ENCODE measurements around the gene GNAT1. TPM values are rescaled to one million over a fixed set of nuclear protein-coding genes. Genes with fewer than 3 reads are reported as not detected.
"Not testable (repeated sequence)": the region's sequence is repeated elsewhere in the genome, so short reads cannot be mapped to it uniquely, and the experiment has no call there.

GNAT1 gene
- total RNA-seq, 1 donor from 2014 or later: not detected

DNA sequence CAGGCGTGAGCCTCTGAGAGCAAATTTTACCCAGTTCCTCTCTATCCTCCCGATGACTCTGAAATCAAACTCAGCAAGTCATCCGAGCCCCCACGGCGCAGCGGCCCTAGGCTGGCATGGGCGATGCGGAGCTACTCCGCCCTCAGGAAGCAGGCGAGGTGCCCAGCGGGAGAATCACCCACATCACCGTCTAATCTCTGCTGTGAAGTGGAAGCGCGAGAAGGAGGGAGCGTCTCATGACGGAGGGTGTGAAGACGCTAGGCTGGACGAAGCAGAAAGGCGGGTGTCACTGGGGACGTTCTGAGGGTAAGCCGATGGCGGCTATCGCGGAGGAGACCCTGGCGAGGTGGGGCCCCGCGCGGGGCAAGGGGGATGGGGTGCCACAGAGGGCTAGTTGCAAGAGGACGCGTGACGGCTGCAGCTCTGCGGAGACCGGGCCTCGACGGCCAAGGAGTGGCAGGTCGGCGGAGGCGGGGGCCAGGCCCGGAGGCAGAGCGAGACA, 35.5 kb downstream of the GNAT1 start:
- ATAC-seq (ENCODE audit: low read depth) (peak; percentile 20), DNase-seq (peak; percentile 54)
- H3K4me3 Mint-ChIP-seq: peak overlapping the region; percentile 94
- ChIA-PET CTCF (interaction anchor here (0.7 to 8.1 kb wide), 10 partner anchors 13 to 71 kb away, joined by 3 to 104 read pairs (median 5); partner anchors contain the start of genes GNAI2 and GNAT1), POLR2A (interaction anchor here (0.7 to 6.3 kb wide), 11 partner anchors 10 to 1748 kb away, joined by 3 to 66 read pairs (median 6); partner anchors contain the start of genes ABHD14A, GNAI2, HEMK1 and IFRD2)
- H3K27ac Mint-ChIP-seq: peak overlapping the region; percentile 88
- TF ChIP-seq, protein P1, sequence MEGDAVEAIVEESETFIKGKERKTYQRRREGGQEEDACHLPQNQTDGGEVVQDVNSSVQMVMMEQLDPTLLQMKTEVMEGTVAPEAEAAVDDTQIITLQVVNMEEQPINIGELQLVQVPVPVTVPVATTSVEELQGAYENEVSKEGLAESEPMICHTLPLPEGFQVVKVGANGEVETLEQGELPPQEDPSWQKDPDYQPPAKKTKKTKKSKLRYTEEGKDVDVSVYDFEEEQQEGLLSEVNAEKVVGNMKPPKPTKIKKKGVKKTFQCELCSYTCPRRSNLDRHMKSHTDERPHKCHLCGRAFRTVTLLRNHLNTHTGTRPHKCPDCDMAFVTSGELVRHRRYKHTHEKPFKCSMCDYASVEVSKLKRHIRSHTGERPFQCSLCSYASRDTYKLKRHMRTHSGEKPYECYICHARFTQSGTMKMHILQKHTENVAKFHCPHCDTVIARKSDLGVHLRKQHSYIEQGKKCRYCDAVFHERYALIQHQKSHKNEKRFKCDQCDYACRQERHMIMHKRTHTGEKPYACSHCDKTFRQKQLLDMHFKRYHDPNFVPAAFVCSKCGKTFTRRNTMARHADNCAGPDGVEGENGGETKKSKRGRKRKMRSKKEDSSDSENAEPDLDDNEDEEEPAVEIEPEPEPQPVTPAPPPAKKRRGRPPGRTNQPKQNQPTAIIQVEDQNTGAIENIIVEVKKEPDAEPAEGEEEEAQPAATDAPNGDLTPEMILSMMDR (IDR thresholded peaks at IDR 0.05): no peak
- no peaks in the 10 kb centered on the region for H3K36me3 Mint-ChIP-seq (ENCODE audit: low read depth)
- intact Hi-C loops (cut with micrococcal nuclease): loop anchor here (1.0 to 10.0 kb wide), 11 partner anchors 11 to 524 kb away; partner anchors contain the start of genes CISH, HYAL3, IFRD2 and MAPKAPK3
- no peaks in the 10 kb centered on the region for H3K9me3 Mint-ChIP-seq
- peaks cover 40% of the 10 kb centered on the region for H3K4me1 Mint-ChIP-seq
- peaks cover 5% of the 10 kb centered on the region for H3K27me3 Mint-ChIP-seq

DNA sequence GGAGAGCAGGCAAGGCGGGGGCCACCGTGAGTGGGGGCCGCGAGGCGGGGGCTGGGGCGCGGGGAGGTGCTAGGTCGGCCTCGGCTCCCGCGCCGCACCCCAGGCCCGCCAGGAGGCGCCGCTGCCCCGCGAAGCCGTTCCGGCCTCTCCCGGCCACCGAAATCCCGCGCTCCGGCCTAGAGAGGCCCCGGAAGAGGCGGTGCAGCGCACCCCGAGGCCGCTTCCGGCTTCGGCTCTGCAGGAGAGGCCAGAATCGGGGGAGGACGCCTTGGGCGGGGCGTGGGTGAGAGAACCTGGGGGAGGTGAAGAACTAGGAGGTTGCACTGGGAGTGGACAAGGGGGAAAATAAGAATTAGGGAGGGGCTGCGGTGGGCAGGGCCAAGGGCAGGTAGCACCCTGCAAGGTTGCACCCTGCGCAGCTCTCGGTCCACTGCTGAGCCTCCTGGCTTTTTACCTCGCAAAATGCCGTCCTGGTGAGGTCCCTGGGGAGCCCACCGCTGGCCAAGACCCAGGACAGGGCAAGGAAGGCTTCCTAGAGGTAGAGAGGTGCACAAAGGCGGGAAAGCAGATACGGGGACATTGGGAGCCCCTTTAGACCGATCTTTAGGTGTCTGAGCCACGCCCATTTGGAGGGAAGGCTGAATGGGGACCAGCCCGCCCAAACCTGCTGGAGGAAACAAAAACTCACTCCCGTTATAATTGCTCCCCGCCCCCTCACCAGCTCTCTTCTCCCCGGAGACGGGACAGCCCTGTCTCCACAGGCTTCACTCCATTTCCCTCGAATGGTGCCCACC, 36.2 kb downstream of the GNAT1 start:
- ATAC-seq (ENCODE audit: low read depth) (peak; percentile 81), DNase-seq (peak; percentile 93)
- Mint-ChIP-seq H3K27me3 (peaks cover 5% of the 10 kb centered on the region), H3K4me3 (peak overlapping the region; percentile 94), H3K27ac (peak overlapping the region; percentile 88), H3K36me3 (ENCODE audit: low read depth) (no peaks in the 10 kb centered on the region), H3K9me3 (no peaks in the 10 kb centered on the region), H3K4me1 (peaks cover 40% of the 10 kb centered on the region)
- TF ChIP-seq, protein P1 (IDR thresholded peaks at IDR 0.05): peak; percentile 92
- CTCF ChIA-PET: interaction anchor here (1.2 to 8.1 kb wide), 6 partner anchors 13 to 37 kb away, joined by 3 to 104 read pairs (median 42); partner anchors contain the start of genes GNAI2 and GNAT1
- intact Hi-C loops (cut with micrococcal nuclease): loop anchor here (1.0 to 10.0 kb wide), 8 partner anchors 11 to 387 kb away; partner anchors contain the start of genes CISH, HYAL3, IFRD2 and MAPKAPK3
- POLR2A ChIA-PET: interaction anchor here (0.9 to 6.3 kb wide), 9 partner anchors 10 to 389 kb away, joined by 3 to 66 read pairs (median 6); partner anchors contain the start of genes GNAI2, HEMK1, IFRD2 and MAPKAPK3

DNA sequence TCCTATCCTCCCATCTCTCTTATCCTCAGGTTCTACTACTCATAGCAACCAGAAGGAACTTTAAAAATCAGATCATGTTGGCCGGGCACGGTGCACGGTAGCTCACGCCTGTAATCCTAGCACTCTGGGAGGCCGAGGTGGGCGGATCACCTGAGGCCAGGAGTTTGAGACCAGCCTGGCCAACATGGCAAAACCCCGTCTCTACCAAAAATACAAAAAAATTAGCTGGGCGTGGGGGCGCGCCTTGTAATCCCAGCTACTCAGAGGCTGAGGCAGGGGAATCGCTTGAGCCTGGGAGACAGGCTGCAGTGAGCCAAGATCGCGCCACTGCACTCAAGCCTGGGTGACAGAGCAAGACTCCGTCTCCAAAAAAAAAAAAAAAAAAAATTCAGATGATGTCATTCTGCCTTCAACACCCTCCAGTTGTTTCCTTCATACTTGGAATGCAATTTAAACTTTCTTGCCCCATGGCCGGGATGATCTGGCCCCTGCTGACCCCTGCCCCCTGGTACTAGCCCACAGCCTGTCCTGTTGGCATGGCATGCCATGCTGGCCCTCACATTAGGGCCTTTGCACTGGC, 36.9 kb downstream of the GNAT1 start:
- intact Hi-C loops (cut with micrococcal nuclease): loop anchor here (10.0 kb wide), 1 partner anchor 387 kb away; the partner anchor contains the start of genes CISH and MAPKAPK3
- H3K9me3 Mint-ChIP-seq; DNase-seq; H3K36me3 Mint-ChIP-seq (ENCODE audit: low read depth); ATAC-seq (ENCODE audit: low read depth); H3K27me3 Mint-ChIP-seq: not testable (repeated sequence)
- Mint-ChIP-seq H3K27ac (peak overlapping the region; percentile 87), H3K4me3 (peak overlapping the region; percentile 94), H3K4me1 (peaks cover 43% of the 10 kb centered on the region)
- ChIA-PET CTCF (interaction anchor here (7.3 to 8.1 kb wide), 2 partner anchors 12 to 20 kb away, joined by 76 to 104 read pairs; partner anchors contain the start of gene GNAI2), POLR2A (interaction anchor here (0.7 to 6.3 kb wide), 7 partner anchors 9 to 1206 kb away, joined by 3 to 66 read pairs (median 6); partner anchors contain the start of genes GNAI2, HEMK1, IFRD2 and MAPKAPK3)

DNA sequence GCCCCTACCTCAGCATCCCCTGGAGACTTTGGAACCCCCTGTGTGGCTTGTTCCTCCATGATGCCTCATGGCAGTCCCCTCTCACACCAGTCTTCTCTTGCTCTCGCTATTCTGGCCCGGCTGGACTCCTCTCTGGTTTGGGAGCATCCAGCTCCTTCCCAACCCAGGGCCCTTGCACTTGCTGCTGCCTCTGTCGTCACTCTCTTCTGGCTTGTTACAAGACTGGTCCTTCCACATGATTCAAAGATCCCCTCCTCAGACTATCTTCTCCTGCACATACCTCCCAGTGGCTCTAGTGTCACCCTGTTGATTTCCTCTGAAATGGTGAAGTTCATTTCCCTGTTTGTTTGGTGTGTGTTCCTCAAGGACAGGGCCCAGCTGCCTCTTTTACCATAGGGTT, 38.1 kb downstream of the GNAT1 start:
- Mint-ChIP-seq H3K27ac (peak overlapping the region; percentile 66), H3K27me3 (peaks cover 2% of the 10 kb centered on the region), H3K4me3 (no peak overlapping the region), H3K36me3 (ENCODE audit: low read depth) (no peaks in the 10 kb centered on the region), H3K4me1 (peaks cover 46% of the 10 kb centered on the region), H3K9me3 (no peaks in the 10 kb centered on the region)
- DNase-seq: no peak
- TF ChIP-seq, protein P1 (IDR thresholded peaks at IDR 0.05): no peak
- no peak for ATAC-seq (ENCODE audit: low read depth)
- ChIA-PET CTCF (interaction anchor here (7.3 to 8.1 kb wide), 2 partner anchors 11 to 19 kb away, joined by 76 to 104 read pairs; partner anchors contain the start of gene GNAI2), POLR2A (interaction anchor here (0.6 to 6.3 kb wide), 4 partner anchors 8 to 439 kb away, joined by 3 to 66 read pairs (median 46); partner anchors contain the start of gene GNAI2)
- intact Hi-C loops (cut with micrococcal nuclease): loop anchor here (10.0 kb wide), 1 partner anchor 385 kb away; the partner anchor contains the start of genes CISH and MAPKAPK3

Data from activated B cell treated with CpG ODN at 0.5 μM for 24 hours (primary cell).